HAP-1 (cell line): Measurements from ENCODE around the gene VAPA.
A peak's percentile ranks its signal among the peaks of the same experiment; 100 is the strongest.

Experiments
- DNase-seq, 2 experiments: peaks; one replicate each; pipeline ENCODE4 v3.0.0-alpha.2; 2016 to 2020; ENCODE audit warnings: low spot score in 2 of 2
- H3K27me3 ChIP-seq: fragments of 250-450 bp; sonication (Bioruptor Pico); 2 replicates; pipeline ENCODE4 v1.5.1; 2020; ENCODE audit warnings: low read depth, mild to moderate bottlenecking, moderate library complexity
- H3K36me3 ChIP-seq: fragments of 250-450 bp; sonication (Bioruptor Pico); replicated peaks from 2 replicates; pipeline ENCODE4 v1.5.1; 2020; ENCODE audit warnings: mild to moderate bottlenecking
- H3K4me1 ChIP-seq: fragments of 250-450 bp; sonication (Bioruptor Pico); 2 replicates; pipeline ENCODE4 v1.5.1; 2020; ENCODE audit warnings: mild to moderate bottlenecking
- H3K4me3 ChIP-seq: fragments of 250-450 bp; sonication (Bioruptor Pico); 2 replicates; pipeline ENCODE4 v1.5.1; 2020; ENCODE audit warnings: mild to moderate bottlenecking, moderate library complexity
- H3K9me3 ChIP-seq: fragments of 250-450 bp; sonication (Bioruptor Pico); 2 replicates; pipeline ENCODE4 v1.5.1; 2020; ENCODE audit warnings: mild to moderate bottlenecking, moderate library complexity
- in situ Hi-C: fragments of 300-500 bp; cut with MboI; formaldehyde crosslinking; loops from 3 replicates; pipeline ENCODE4 v1.14.3; 2020; ENCODE audit warnings: low sequenced_read_pairs, inconsistent platforms, mixed read lengths

Gene VAPA

DNA sequence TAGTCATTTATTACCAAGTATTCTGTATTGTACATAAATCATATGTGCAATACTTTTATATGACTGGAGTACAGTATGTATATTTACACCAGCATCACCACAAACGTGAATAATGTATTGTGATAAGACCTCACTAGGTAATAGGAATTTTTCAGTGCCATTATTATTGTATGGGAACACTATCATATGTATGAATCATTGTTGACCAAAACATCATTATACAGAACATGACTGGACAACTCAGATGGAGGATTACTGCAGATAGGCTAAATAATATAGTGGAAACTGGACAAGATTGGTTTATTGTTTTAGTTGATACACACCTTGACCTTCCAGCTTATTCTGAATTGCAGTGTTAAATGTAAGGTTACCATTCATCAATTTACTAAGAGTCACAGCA, 33.4 kb downstream of the VAPA start:
- Histone ChIP-seq H3K4me1 (peaks cover 16% of the 10 kb centered on the region), H3K36me3 (peaks cover 34% of the 10 kb centered on the region), H3K9me3 (no peaks in the 10 kb centered on the region), H3K4me3 (no peak overlapping the region), H3K27me3 (no peaks in the 10 kb centered on the region)
- DNase-seq = no peak
- in situ Hi-C loops = no loop called here

DNA sequence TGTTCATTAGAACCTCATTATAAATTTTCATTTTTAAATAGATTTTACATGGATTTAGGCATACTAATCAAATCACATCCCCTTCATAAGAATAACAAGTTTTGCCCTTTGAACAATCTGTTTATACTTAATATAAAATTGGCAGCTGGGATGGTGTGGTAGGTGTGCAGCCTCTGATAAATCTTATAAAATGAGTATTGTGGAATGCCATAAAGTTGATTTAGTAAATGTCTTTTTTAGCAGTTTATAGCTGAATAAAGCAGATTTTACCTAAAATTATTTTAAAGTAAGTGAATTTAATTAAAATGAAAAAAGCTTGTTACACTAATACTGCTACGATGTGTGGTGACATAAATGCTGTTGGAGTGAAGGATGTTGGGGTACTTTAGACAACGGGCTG, 35.5 kb downstream of the VAPA start:
- no peak overlapping the region for H3K4me3 ChIP-seq
- H3K9me3 ChIP-seq = no peaks in the 10 kb centered on the region
- peaks cover 16% of the 10 kb centered on the region for H3K4me1 ChIP-seq
- in situ Hi-C loops = no loop called here
- no peaks in the 10 kb centered on the region for H3K27me3 ChIP-seq
- peaks cover 42% of the 10 kb centered on the region for H3K36me3 ChIP-seq
- DNase-seq = no peak

DNA sequence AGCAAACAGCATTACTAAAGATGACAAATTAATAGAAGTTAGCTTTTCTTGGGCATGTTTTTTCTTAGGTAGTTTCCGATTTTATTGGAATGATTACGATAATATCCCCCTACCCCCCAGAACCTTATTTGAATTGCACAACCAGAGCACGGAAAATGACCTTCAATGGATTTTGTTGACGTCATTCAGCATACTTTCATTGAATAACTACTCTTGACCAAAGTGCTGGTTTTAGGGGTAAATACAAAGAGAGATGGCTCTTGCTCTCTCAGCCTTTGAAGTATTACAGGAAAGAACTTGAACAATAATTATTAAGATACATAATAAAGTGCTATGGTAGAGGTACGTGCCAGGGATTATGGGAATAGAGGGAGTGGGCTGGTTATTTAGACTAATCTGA, 36.0 kb downstream of the VAPA start:
- Histone ChIP-seq H3K4me1 (peaks cover 16% of the 10 kb centered on the region), H3K4me3 (no peak overlapping the region), H3K27me3 (no peaks in the 10 kb centered on the region), H3K9me3 (no peaks in the 10 kb centered on the region), H3K36me3 (peaks cover 42% of the 10 kb centered on the region)
- in situ Hi-C loops = no loop called here
- DNase-seq = no peak

DNA sequence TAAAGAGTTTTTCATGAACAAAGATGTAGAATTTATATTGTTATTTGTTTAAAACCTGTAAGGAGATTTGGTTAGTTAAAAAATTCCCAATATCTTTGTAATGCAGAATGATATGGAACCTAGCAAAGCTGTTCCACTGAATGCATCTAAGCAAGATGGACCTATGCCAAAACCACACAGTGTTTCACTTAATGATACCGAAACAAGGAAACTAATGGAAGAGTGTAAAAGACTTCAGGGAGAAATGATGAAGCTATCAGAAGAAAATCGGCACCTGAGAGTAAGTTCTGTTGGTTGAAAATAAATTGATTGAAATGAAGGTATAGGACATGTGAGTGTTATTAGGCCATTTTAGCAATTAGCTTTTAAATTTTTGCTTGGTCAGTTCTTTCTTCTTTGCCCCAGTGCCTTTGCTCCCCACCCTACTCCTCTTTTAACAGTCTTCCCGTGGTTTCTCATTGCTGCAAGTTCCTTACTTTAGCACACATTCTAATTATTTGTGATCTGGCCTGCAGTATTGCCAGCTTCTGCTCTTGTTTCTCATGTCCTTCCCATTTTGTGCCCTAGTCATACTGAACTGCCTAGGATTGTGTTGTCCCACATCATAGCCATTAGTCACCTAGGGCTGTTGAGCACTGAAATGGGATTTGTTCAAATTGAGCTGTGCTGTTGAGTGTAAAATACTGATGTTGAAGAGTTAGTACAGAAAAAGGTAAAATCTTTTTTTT, 36.6 kb downstream of the VAPA start:
- in situ Hi-C loops = no loop called here
- Histone ChIP-seq H3K36me3 (peaks cover 41% of the 10 kb centered on the region), H3K4me3 (no peak overlapping the region), H3K27me3 (no peaks in the 10 kb centered on the region), H3K9me3 (no peaks in the 10 kb centered on the region), H3K4me1 (peaks cover 16% of the 10 kb centered on the region)
- DNase-seq = peak in 1 of 2 experiments; percentile 43

DNA sequence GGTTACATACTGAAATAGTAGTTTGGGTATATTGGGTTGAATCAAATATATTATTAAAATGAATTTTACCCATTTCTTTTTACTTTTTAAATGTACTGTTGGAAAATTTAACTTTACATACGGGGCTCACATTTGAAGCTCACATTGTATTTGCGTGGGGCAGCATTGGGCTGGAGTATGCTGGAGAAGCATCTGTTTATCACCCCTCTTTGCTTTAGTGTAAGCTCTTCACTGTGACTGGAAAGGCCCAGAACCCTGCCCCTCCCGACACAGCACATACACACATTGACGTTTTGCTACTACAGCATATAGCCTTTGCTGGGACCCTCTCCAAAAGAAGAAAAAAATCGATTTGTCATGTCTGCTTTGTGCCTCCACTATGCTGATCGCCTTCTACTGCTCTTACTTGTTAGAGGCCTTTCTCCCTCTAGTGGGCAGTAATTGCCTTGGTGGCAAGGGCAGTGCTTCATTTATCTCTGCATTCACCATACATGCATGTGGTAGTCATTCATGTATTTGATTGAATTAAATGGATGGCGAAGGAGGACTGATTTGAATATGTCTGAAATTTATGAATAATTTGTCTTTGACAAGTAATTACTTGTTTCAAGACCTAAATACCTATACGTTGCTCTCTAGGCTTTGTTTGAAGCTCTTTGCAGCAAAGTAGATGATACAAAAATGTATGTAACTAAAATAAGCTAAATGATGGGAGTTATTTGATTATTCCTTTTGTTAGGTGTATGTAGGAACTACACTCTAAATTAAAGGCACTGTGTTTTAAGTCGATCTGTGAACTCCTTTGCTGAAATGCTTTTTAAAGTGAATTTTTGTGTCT, 37.4 kb downstream of the VAPA start:
- peaks cover 16% of the 10 kb centered on the region for H3K4me1 ChIP-seq
- peak; percentile 49 to 52 for DNase-seq
- peaks cover 35% of the 10 kb centered on the region for H3K36me3 ChIP-seq
- in situ Hi-C loops = no loop called here
- no peak overlapping the region for H3K4me3 ChIP-seq
- no peaks in the 10 kb centered on the region for H3K9me3 ChIP-seq
- H3K27me3 ChIP-seq = no peaks in the 10 kb centered on the region

DNA sequence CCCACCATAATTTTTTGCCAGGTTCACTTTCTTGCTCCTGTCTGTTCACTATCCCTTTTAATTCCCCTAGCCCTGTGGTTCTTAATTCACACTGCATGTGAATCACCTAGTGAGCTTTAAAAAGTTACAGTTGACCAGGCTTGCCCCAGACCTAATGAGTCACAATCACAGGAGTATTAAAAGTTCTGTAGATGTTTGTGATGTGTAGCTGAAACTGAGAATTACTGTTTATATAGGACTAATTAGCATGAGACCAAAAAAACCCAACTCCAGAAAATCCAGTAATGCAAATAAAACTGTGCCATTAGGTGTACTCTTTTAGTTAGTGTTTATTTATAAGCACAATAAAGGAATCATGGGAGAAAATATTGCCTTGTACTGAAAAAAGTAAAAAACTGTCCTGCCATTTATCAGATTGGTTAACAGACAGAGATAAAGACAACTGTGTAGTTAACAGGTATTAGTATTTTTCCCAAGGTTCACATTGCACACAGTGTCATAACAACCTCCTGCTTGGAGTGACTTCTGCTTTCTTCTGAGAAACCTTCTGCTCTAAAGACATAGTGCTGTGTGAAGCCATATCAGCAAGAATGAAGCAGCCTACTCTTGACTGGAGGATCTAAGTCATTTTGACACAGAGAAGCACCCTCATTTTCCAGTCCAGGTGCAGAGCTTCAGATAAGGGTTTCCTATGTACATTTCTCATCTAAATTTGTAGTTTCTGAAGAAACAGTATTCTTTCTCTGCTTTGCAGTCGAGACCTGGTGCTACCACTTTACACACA, 39.0 kb downstream of the VAPA start:
- Histone ChIP-seq H3K27me3 (no peaks in the 10 kb centered on the region), H3K36me3 (peaks cover 23% of the 10 kb centered on the region), H3K4me3 (no peak overlapping the region), H3K4me1 (peaks cover 16% of the 10 kb centered on the region), H3K9me3 (no peaks in the 10 kb centered on the region)
- in situ Hi-C loops = no loop called here
- DNase-seq = no peak

DNA sequence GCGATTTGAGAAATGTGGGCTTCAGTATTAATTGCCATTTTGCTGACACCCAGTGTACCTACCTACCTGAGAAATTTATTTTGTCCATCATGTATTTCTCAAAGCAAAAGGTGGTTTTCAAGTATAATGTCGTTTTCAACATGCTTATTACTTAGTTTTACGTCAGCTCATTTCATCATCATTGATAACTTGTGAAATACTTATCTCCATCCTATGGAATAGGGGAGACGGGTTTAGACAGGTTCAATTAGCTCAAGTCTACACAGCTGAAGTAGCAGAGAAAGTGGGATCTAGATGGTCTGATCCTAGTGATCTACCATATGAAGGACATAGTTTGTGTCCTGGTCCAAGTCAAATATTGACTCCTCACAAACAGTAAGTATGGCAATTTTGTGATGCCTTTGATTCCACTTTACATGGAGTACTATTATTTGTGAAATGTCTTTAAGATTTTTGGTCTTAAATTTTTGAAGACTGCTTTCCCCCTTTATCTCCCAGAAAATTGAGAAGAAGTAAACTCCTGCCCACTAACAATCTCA, 45.1 kb downstream of the VAPA start:
- H3K4me3 ChIP-seq = no peak overlapping the region
- H3K36me3 ChIP-seq = peaks cover 10% of the 10 kb centered on the region
- DNase-seq = no peak
- H3K27me3 ChIP-seq = no peaks in the 10 kb centered on the region
- H3K9me3 ChIP-seq = no peaks in the 10 kb centered on the region
- H3K4me1 ChIP-seq = peaks cover 6% of the 10 kb centered on the region; the same call in 1 of the 2 replicates
- in situ Hi-C loops = no loop called here

DNA sequence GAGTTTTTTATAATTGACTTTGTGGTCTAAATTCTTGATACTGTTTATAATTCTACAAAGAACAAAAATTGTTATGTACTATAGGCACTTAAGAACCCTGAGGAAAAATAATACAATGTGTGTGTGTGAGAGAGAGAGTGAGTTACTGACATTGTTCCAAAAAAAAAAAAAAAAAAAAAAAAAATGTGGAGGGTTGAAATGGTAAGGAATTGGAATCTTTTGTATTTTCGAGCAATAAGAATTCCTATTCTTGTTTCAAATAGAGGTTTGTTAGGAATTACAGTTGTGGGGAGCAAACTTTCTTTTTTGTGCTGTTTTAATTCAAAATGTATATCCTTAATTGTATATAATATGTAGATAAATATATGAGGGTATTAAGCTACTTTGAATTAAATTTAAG, 45.7 kb downstream of the VAPA start:
- no peak for DNase-seq
- H3K4me1 ChIP-seq = peaks cover 6% of the 10 kb centered on the region; the same call in 1 of the 2 replicates
- no peak overlapping the region for H3K4me3 ChIP-seq
- no peaks in the 10 kb centered on the region for H3K27me3 ChIP-seq
- peaks cover 3% of the 10 kb centered on the region for H3K36me3 ChIP-seq
- no peaks in the 10 kb centered on the region for H3K9me3 ChIP-seq
- in situ Hi-C loops = no loop called here

DNA sequence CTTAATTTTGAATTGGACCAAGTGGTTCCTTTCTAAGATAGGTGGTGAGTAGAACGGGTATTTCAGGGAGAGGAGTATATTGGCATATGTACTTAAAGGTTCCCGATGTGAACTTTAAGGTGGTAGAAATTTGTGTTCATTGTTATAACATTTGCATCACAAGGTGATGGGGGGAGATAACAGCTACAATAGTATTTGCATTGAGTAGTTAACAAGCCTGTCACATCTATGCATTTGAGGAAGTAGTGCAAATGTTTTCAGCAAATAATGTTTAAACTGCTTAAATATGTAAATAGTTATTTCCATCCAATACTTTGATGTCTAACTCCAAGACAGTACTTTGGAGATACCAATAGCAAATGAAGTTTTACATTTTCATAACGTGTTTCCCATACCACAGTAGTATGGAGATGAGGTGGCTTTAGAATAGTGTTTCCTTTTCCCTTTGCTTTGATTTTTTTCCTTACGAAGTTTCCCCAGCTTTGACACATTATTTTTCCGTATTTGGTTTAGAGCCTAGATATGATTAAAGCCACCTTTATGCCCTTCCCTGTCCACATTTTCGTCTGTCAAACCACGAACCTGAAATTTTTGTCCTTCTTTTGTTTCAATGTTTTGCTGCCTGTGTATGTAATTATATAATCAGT, 46.6 kb downstream of the VAPA start:
- Histone ChIP-seq H3K4me3 (no peak overlapping the region), H3K27me3 (no peaks in the 10 kb centered on the region), H3K4me1 (peaks cover 6% of the 10 kb centered on the region; the same call in 1 of the 2 replicates), H3K36me3 (no peaks in the 10 kb centered on the region; the same call in 1 of the 2 replicates), H3K9me3 (no peaks in the 10 kb centered on the region)
- in situ Hi-C loops = no loop called here
- DNase-seq = no peak

DNA sequence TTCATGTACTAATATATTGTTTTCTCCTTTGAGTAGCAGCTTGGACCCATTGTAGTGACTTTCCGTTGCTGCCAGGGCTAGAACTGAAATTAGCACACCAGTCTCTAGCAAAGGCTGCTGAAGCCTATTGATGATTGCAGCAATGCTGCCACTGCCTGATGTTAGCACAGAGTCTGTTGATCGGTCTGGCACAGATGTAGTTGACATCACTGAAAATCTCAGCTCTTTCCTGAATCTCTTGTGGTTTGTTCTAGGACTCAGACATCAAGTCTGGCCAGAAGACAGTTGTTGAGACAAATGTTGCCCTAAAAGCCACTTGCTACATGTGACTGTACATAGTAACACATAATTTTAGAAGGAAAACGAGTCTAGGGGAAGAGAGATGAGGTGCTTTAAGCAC, 47.2 kb downstream of the VAPA start:
- DNase-seq = no peak
- in situ Hi-C loops = no loop called here

DNA sequence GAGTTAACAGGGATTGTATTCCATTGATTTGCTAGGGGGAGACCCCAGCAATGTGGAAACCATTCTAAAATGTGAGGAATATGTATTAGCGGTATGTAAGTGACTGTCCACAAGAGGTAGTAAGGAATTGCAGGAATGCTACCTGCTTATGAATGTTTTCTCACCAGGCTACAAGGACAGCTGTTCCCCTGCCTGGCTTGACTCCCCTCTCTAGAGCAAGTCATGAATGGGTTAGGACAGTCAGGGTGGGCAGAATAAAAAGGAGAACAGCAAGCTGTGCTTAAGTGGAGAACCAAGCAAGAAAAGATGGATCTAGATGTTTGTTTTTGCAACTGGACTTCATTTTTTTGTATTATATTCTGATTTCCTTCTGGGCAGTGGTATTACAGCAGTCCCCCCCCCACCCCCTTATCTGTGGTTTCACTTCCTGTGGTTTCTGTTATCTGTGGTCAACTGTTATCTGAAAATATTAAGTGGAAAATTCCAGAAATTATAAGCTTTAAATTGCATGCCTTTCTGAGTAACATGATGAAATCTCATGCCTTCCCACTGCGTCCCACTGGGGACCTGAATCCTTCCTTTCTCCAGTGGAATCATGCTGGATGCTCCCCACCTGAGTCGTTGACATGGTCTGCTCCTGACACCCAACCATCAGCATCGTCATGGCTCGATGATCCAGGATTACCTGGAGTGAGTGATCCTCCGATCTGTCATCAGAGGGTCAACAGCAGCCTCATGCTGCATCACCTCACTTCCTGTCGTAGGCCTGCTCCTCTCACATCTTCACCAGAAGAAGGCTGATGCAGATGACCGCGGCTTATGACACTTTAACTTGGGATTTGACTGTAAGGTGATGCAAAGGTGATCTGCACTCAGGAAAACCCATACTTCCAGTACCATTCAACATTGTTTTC, 52.2 kb downstream of the VAPA start:
- in situ Hi-C loops = no loop called here
- DNase-seq = no peak
- H3K4me3 ChIP-seq = no peak overlapping the region

More for the DNA sequence above, 47.2 kb downstream of the VAPA start:
- no peak overlapping the region for H3K4me3 ChIP-seq
- H3K27me3 ChIP-seq = no peaks in the 10 kb centered on the region
- no peaks in the 10 kb centered on the region for H3K9me3 ChIP-seq
- H3K36me3 ChIP-seq = no peaks in the 10 kb centered on the region
- peaks cover 6% of the 10 kb centered on the region; the same call in 1 of the 2 replicates for H3K4me1 ChIP-seq

DNA sequence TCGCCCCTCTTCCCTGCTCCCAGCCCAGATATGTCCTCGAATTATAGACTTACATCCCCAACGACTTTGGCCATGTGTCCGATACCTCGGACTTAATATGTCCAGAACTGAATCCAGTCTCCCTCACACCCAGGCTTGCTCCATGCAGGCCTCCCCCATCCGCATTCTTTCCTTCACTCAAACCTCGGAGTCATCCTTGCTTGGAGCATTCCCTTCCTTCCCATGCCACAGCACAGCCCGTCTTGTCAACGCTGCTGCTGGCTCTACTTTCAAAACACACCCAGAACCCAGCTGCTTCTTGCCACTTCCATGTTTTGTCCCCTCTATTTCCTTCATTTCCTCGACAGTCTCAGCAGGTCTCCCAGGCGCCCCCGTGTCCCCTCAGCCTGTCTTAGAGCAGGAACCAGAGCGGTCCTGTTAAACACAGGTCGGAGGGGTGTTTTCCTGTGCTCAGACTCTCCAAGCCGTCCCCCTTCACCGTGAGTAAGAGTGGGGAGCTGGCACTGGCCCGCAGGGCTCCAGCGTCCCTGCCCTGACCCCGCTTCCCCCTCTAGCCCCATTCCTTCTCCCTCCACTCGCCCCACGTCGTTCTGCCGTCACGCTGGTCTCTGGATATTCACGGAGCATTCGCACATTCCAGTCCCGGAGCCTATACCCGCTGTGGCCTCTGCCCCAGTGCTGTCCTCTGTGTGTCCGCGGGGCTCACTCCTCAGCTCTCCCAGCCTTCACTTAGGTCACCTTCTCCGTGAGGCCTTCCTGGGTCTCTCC, 54.4 kb downstream of the VAPA start:
- no peaks in the 10 kb centered on the region for H3K9me3 ChIP-seq
- H3K4me3 ChIP-seq = no peak overlapping the region
- H3K36me3 ChIP-seq = no peaks in the 10 kb centered on the region
- in situ Hi-C loops = no loop called here
- no peaks in the 10 kb centered on the region for H3K27me3 ChIP-seq
- DNase-seq = no peak
- no peaks in the 10 kb centered on the region for H3K4me1 ChIP-seq

More for the DNA sequence above, 52.2 kb downstream of the VAPA start:
- no peaks in the 10 kb centered on the region for H3K27me3 ChIP-seq
- H3K36me3 ChIP-seq = no peaks in the 10 kb centered on the region
- H3K9me3 ChIP-seq = no peaks in the 10 kb centered on the region
- no peaks in the 10 kb centered on the region for H3K4me1 ChIP-seq
